Epithelial cell of esophagus (primary cell): ENCODE data around the gene KLHL26.

Experiments
- DNase-seq: peaks from one replicate; pipeline ENCODE4 v3.0.0; 2010; ENCODE audit warnings: low read depth
- H3K4me3 ChIP-seq: 2 replicates; pipeline ENCODE4 v1.5.1; 2011; ENCODE audit warnings: mild to moderate bottlenecking, low read length, control low read depth
- TF ChIP-seq, protein P1 (sequence below): IDR thresholded peaks from 2 replicates; pipeline ENCODE4 v1.5.1; 2011; ENCODE audit warnings: low read depth, mild to moderate bottlenecking, low read length, control low read depth, inconsistent platforms; ENCODE audit not compliant: insufficient read depth; ENCODE audit errors: missing control alignments

Gene KLHL26

DNA sequence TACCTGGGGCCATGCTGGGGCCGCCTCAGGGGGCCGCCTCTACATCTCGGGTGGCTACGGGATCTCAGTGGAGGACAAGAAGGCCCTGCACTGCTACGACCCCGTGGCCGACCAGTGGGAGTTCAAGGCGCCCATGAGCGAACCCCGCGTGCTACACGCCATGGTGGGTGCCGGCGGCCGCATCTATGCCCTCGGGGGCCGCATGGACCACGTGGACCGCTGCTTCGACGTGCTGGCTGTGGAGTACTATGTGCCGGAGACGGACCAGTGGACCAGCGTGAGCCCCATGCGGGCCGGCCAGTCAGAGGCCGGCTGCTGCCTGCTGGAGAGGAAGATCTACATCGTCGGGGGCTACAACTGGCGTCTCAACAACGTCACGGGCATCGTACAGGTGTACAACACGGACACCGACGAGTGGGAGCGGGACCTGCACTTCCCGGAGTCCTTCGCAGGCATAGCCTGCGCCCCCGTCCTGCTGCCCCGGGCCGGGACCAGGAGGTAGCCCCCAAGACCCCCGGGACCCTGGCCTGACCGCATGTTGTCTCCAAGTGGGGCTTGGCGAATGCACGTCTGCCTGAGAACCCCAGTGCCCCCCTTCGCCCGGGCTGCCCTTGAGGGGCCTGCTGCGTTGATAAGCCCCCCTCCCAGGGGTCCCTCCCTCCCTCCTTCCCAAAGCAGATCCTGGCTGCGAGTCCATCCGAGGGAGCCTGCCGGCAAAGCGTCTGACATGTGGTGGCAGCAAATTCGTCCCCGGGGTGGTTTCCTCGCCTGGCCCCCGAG, 32.1 kb downstream of the KLHL26 start:
- TF ChIP-seq, protein P1, sequence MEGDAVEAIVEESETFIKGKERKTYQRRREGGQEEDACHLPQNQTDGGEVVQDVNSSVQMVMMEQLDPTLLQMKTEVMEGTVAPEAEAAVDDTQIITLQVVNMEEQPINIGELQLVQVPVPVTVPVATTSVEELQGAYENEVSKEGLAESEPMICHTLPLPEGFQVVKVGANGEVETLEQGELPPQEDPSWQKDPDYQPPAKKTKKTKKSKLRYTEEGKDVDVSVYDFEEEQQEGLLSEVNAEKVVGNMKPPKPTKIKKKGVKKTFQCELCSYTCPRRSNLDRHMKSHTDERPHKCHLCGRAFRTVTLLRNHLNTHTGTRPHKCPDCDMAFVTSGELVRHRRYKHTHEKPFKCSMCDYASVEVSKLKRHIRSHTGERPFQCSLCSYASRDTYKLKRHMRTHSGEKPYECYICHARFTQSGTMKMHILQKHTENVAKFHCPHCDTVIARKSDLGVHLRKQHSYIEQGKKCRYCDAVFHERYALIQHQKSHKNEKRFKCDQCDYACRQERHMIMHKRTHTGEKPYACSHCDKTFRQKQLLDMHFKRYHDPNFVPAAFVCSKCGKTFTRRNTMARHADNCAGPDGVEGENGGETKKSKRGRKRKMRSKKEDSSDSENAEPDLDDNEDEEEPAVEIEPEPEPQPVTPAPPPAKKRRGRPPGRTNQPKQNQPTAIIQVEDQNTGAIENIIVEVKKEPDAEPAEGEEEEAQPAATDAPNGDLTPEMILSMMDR, result no peak
- no peak for DNase-seq
- H3K4me3 ChIP-seq, result no peak overlapping the region

DNA sequence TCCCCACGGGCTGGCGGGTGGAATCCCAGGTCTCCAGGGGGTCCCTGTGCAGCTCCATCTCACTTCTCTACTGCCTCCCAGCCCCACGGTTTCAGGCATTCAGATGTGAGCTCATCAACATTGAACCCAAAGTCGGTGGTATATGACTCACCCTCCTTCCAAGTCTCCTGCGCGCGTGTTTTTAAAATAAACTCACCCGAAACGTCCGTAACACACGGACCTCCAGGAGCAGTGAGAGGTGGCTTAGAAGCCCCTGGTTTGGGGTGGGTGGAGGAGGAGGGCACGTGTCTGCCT, 32.6 kb downstream of the KLHL26 start:
- DNase-seq, result no peak
- no peak overlapping the region for H3K4me3 ChIP-seq
- TF ChIP-seq, protein P1, result no peak

- H3K4me3 ChIP-seq, result no peak overlapping the region
- DNase-seq, result no peak
- TF ChIP-seq, protein P1, result no peak
Observed at GRCh38 chr19:18669883-18670282, 33.1 kb downstream of the KLHL26 start.

- no peak overlapping the region for H3K4me3 ChIP-seq
- TF ChIP-seq, protein P1, result no peak
- DNase-seq, result no peak
Observed at GRCh38 chr19:18670312-18670711, 33.5 kb downstream of the KLHL26 start.

GRCh38 chr19:18671303-18672043, 34.6 kb downstream of the KLHL26 start:
- H3K4me3 ChIP-seq, result no peak overlapping the region
- TF ChIP-seq, protein P1, result no peak
- no peak for DNase-seq

- TF ChIP-seq, protein P1, result no peak
- no peak overlapping the region for H3K4me3 ChIP-seq
- no peak for DNase-seq
Observed at GRCh38 chr19:18672044-18672451, 35.2 kb downstream of the KLHL26 start.
